IMR-90 (cell line): ENCODE results near the gene COLEC11. TPM values are rescaled to one million over a fixed set of nuclear protein-coding genes. Genes with fewer than 3 reads are reported as not detected.

Source experiments
- ATAC-seq: fragments of 200-7000 bp; cut with Tn5 transposase; 2 replicates; pipeline ENCODE4 v1.9.1; 2020; ENCODE audit warnings: low read depth, mild to moderate bottlenecking, moderate library complexity
- BruUV-seq: library from RNA; stranded (reverse); fragments of 400-500 nt; replicated peaks from 2 replicates; lab custom pipeline; 2021; lab: Mats Ljungman, UMichigan
- CTCF ChIA-PET: fragments of 300-600 bp; formaldehyde crosslinking; extraction: SDS; loops from one replicate; lab custom pipeline; 2021; ENCODE audit warnings: antibody characterized with exemption; lab: Yijun Ruan, JAX
- POLR2A ChIA-PET: fragments of 300-600 bp; sonication (Branson Sonifier 250); formaldehyde crosslinking; loops from one replicate; lab custom pipeline; 2022; ENCODE audit warnings: antibody characterized with exemption; ENCODE audit not compliant: unreplicated experiment; lab: Charles Lee
- DNase-seq: peaks from one replicate; pipeline ENCODE4 v3.0.0; 2013
- H2AFZ ChIP-seq: replicated peaks from 2 replicates; pipeline ENCODE3; 2013; ENCODE audit warnings: low read length, mild to moderate bottlenecking; ENCODE audit not compliant: poor library complexity
- H2AK5ac ChIP-seq: 2 replicates; pipeline ENCODE4 v1.6.1; 2013; ENCODE audit warnings: low read depth, low read length, inconsistent platforms
- H2AK9ac ChIP-seq: replicated peaks from 2 replicates; pipeline ENCODE3; 2013; ENCODE audit warnings: mild to moderate bottlenecking, low read depth, low read length, moderate library complexity; ENCODE audit not compliant: poor library complexity
- H2BK120ac ChIP-seq: 2 replicates; pipeline ENCODE4 v1.6.1; 2013; ENCODE audit warnings: low read depth, low read length, inconsistent platforms
- H2BK15ac ChIP-seq: 3 replicates; pipeline ENCODE4 v1.6.1; 2013; ENCODE audit warnings: low read depth, low read length, inconsistent platforms
- H2BK20ac ChIP-seq: 2 replicates; pipeline ENCODE4 v1.6.1; 2013; ENCODE audit warnings: low read depth, mild to moderate bottlenecking, inconsistent platforms, low read length, moderate library complexity
- H2BK5ac ChIP-seq: 2 replicates; pipeline ENCODE4 v1.6.1; 2013; ENCODE audit warnings: mild to moderate bottlenecking, low read depth, low read length, inconsistent platforms; ENCODE audit not compliant: poor library complexity, severe bottlenecking
- H3K14ac ChIP-seq: replicated peaks from 2 replicates; pipeline ENCODE4 v1.6.1; 2013; ENCODE audit warnings: low read depth, low read length, inconsistent platforms
- H3K18ac ChIP-seq: 2 replicates; pipeline ENCODE4 v1.6.1; 2013; ENCODE audit warnings: low read depth, low read length, control low read depth
- H3K23ac ChIP-seq: 2 replicates; pipeline ENCODE4 v1.6.1; 2013; ENCODE audit warnings: low read depth, low read length, inconsistent platforms
- H3K27ac ChIP-seq: 2 replicates; pipeline ENCODE4 v1.5.1; 2013; ENCODE audit warnings: mild to moderate bottlenecking, control low read depth, low read length; ENCODE audit not compliant: insufficient read depth
- H3K27me3 ChIP-seq: 2 replicates; pipeline ENCODE4 v1.6.1; 2013; ENCODE audit warnings: low read length; ENCODE audit not compliant: control insufficient read depth, insufficient read depth
- H3K36me3 ChIP-seq: 2 replicates; pipeline ENCODE4 v1.6.1; 2013; ENCODE audit warnings: low read length, mixed read lengths; ENCODE audit not compliant: control insufficient read depth, insufficient read depth
- H3K4ac ChIP-seq: 2 replicates; pipeline ENCODE4 v1.6.1; 2013; ENCODE audit warnings: low read depth, low read length, inconsistent platforms
- H3K4me1 ChIP-seq: 2 replicates; pipeline ENCODE4 v1.6.1; 2013; ENCODE audit warnings: low read length, mixed read lengths; ENCODE audit not compliant: control insufficient read depth, insufficient read depth
- H3K4me2 ChIP-seq: 2 replicates; pipeline ENCODE4 v1.6.1; 2013; ENCODE audit warnings: low read depth, mild to moderate bottlenecking, control low read depth, low read length, moderate library complexity
- H3K4me3 ChIP-seq: 2 replicates; pipeline ENCODE4 v1.5.1; 2013; ENCODE audit warnings: low read depth, mild to moderate bottlenecking, control low read depth, low read length, moderate library complexity; ENCODE audit not compliant: insufficient read depth
- H3K56ac ChIP-seq: 2 replicates; pipeline ENCODE4 v1.6.1; 2013; ENCODE audit warnings: low read length, inconsistent platforms; ENCODE audit not compliant: insufficient read depth; ENCODE audit errors: extremely low read depth
- H3K79me1 ChIP-seq, 2 experiments: 2 replicates each; pipeline ENCODE4 v1.6.1; 2013; ENCODE audit warnings: low read length in 2 of 2, inconsistent platforms in 1 of 2, low read depth in 1 of 2
- H3K9ac ChIP-seq: 2 replicates; pipeline ENCODE4 v1.6.1; 2013; ENCODE audit warnings: low read depth, low read length, control low read depth
- H3K9me1 ChIP-seq: 2 replicates; pipeline ENCODE4 v1.6.1; 2013; ENCODE audit warnings: low read length, inconsistent platforms; ENCODE audit not compliant: insufficient read depth
- H3K9me3 ChIP-seq: 2 replicates; pipeline ENCODE4 v1.6.1; 2013; ENCODE audit warnings: low read length; ENCODE audit not compliant: control insufficient read depth, insufficient read depth
- H4K20me1 ChIP-seq: 2 replicates; pipeline ENCODE4 v1.6.1; 2013; ENCODE audit warnings: low read length, inconsistent platforms; ENCODE audit not compliant: insufficient read depth
- H4K5ac ChIP-seq: 2 replicates; pipeline ENCODE4 v1.6.1; 2013; ENCODE audit warnings: mild to moderate bottlenecking, low read depth, low read length, control low read depth
- H4K8ac ChIP-seq, 2 experiments: 2 replicates each; pipeline ENCODE4 v1.6.1; 2013; ENCODE audit warnings: low read depth in 2 of 2, low read length in 2 of 2, control low read depth in 1 of 2, inconsistent platforms in 1 of 2
- H4K91ac ChIP-seq: 2 replicates; pipeline ENCODE4 v1.6.1; 2013; ENCODE audit warnings: low read depth, low read length, inconsistent platforms; ENCODE audit not compliant: insufficient read depth
- BHLHE40 ChIP-seq: fragments of 150-350 bp; IDR thresholded peaks from 2 replicates; pipeline ENCODE4 v1.6.1; 2016; ENCODE audit warnings: mild to moderate bottlenecking, low read depth, low read length
- CEBPB ChIP-seq: IDR thresholded peaks from 2 replicates; pipeline ENCODE4 v1.6.1; 2012; ENCODE audit warnings: low read depth, low read length, improper control_type of control experiment
- RAD21 ChIP-seq: IDR thresholded peaks from 2 replicates; pipeline ENCODE4 v1.6.1; 2012; ENCODE audit warnings: low read length, improper control_type of control experiment
- WGBS, 2 experiments: methylation state at CpG; one replicate each; pipeline versions ENCODE4 v1.1.5 to v1.1.7; 2013; ENCODE audit warnings: missing lambda C conversion rate in 2 of 2; ENCODE audit not compliant: insufficient read length in 1 of 2; ENCODE audit errors: extremely low coverage in 2 of 2; 5-methylcytosine and 5-hydroxymethylcytosine counted together
- dilution Hi-C: fragments of 300-500 bp; cut with HindIII; formaldehyde crosslinking; loops from one replicate; pipeline ENCODE4 v1.14.3; 2018; ENCODE audit warnings: low sequenced_read_pairs; ENCODE audit not compliant: unreplicated experiment
- in situ Hi-C: fragments of 300-500 bp; cut with MboI; formaldehyde crosslinking; loops from 3 replicates; pipeline ENCODE4 v1.14.3; 2019; ENCODE audit warnings: low sequenced_read_pairs, inconsistent platforms, mixed read lengths
- intact Hi-C: fragments of 100-400 bp; cut with micrococcal nuclease; formaldehyde crosslinking; loops from 2 replicates; pipeline ENCODE4 v1.10.0; 2022
- polyA plus RNA-seq, 3 experiments: library from polyadenylated mRNA; depleted of rRNA; stranded (reverse); fragments of >200 nt; gene quantifications; 2 replicates each; pipeline ENCODE4 v1.2.3, GENCODE V29; 2012; ENCODE audit warnings: low replicate concordance in 1 of 3
- total RNA-seq: library from RNA; depleted of rRNA; stranded (reverse); fragments of >200 nt; gene quantifications from 2 replicates; pipeline ENCODE4 v1.2.3, GENCODE V29; 2012

COLEC11 gene
- total and polyA plus RNA-seq, 2 of the 4 experiments (the other 2 are of a cell fraction): under 0.01 to 0.24 TPM

GRCh38 chr2:3586220-3586619 is 8.7 kb upstream of the COLEC11 start:
- BruUV-seq: no TSS peak
- in situ Hi-C loops: no loop called here

More at GRCh38 chr2:3586220-3586619, 8.7 kb upstream of the COLEC11 start:
- H3K9me1 ChIP-seq: peaks cover 12% of the 10 kb centered on the region
- peak overlapping the region; percentile 11; the same call in 1 of the 2 replicates for H3K9ac ChIP-seq
- peak overlapping the region; percentile 96 for H2BK20ac ChIP-seq
- no peak for TF ChIP-seq BHLHE40
- no peak for TF ChIP-seq CEBPB
- TF ChIP-seq RAD21: no peak
- H3K4ac ChIP-seq: peak overlapping the region; percentile 98
- dilution Hi-C loops (no loop called here), intact Hi-C loops (no loop called here)
- ChIA-PET POLR2A (interaction anchor here (0.6 kb wide), 1 partner anchor 34 kb away, joined by 4 read pairs; no protein-coding TSS in a partner anchor), CTCF (no interaction called here)
- H2BK15ac ChIP-seq: peak overlapping the region; percentile 98; the same call in 2 of the 3 replicates
- H4K91ac ChIP-seq: peak overlapping the region; percentile 95
- WGBS, 2 experiments: 60% methylated on average over 3 of the region's 16 CpGs; no CpG with 5 or more reads in 1 of the 2 experiments
- peaks cover 19 to 43% of the 10 kb centered on the region in 2 experiments for H3K79me1 ChIP-seq
- H3K4me2 ChIP-seq: no peak overlapping the region
- peak overlapping the region; percentile 90 for H2BK5ac ChIP-seq
- H4K5ac ChIP-seq: peak overlapping the region; percentile 91
- peak overlapping the region; percentile 87 for H3K18ac ChIP-seq
- peak overlapping the region; percentile 96 for H2BK120ac ChIP-seq
- no peaks in the 10 kb centered on the region for H3K27me3 ChIP-seq
- H2AFZ ChIP-seq: peak overlapping the region; percentile 74
- peak overlapping the region; percentile 89 for H3K14ac ChIP-seq
- H3K4me3 ChIP-seq: no peak overlapping the region
- ATAC-seq (no peak), DNase-seq (no peak)
- no peaks in the 10 kb centered on the region for H3K9me3 ChIP-seq
- peaks cover 10% of the 10 kb centered on the region for H3K36me3 ChIP-seq
- H3K56ac ChIP-seq: peak overlapping the region; percentile 2; the same call in 1 of the 2 replicates
- H2AK9ac ChIP-seq: peak overlapping the region; percentile 96
- H3K4me1 ChIP-seq: peaks cover 21% of the 10 kb centered on the region
- peak overlapping the region; percentile 84 for H3K23ac ChIP-seq
- H2AK5ac ChIP-seq: peak overlapping the region; percentile 99
- H4K20me1 ChIP-seq: peaks cover 5% of the 10 kb centered on the region; the same call in 1 of the 2 replicates
- H3K27ac ChIP-seq: peak overlapping the region; percentile 82
- peak overlapping the region; percentile 69 to 99; a peak in 3 of 4 replicates for H4K8ac ChIP-seq
